Endometrial microvascular endothelial cells (primary cell): ENCODE results near the gene TMEM250. TPM values are rescaled to one million over a fixed set of nuclear protein-coding genes. Genes with fewer than 3 reads are reported as not detected.

Experiments used
- in situ Hi-C: cut with HindIII; loops from 2 replicates; pipeline ENCODE4 v1.10.0; 2017; ENCODE audit warnings: low sequenced_read_pairs, low pct_unique_long_range_greater_than_20kb; ENCODE audit errors: inconsistent ontology term
- total RNA-seq: library from RNA; depleted of rRNA; stranded (reverse); fragments of >200 nt; gene quantifications from one replicate; pipeline ENCODE4 v1.2.3, GENCODE V29; 2015; ENCODE audit errors: inconsistent ontology term

TMEM250 gene
- total RNA-seq, 1 donor from 2014 or later, result 49.3 TPM

GRCh38 chr9:136116360-136117098 is 2.1 kb downstream of the TMEM250 start:
- in situ Hi-C loops, result no loop called here

DNA sequence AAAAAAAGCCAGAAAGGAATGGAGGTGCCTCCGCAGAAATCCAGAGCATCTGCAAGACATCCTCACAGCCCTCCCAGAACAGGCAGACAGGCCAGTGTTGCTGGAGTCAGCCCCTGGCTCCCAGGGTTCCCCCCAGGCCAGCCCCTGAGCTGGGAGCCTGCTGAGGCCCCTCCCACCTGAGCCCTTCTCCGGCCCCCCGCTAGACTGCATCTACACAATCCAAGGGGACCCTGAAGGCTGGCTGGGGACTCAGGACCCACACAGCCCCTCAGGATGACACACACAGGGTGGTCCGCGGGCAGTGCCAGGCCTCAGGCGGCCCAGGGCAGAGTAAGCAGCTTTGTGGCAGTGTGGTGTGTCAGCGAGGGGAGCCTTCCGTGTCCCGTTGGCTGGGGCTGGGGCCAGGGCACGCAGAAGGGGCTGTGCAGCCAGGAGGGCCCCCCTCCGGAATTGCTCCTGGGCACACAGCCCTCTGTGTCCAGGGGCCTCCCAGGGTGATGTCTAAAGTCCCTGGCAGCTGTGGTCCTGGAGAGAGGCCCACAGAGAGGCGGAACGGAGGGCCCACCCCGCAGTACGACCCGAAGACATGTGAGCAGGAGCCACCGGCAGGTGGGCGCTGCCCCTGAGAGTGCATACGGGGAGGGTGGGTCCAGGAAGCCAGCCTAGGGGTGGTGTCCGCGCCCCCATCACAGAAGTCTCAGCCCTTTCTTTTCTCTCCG is 2.9 kb downstream of the TMEM250 start:
- in situ Hi-C loops, result no loop called here

DNA sequence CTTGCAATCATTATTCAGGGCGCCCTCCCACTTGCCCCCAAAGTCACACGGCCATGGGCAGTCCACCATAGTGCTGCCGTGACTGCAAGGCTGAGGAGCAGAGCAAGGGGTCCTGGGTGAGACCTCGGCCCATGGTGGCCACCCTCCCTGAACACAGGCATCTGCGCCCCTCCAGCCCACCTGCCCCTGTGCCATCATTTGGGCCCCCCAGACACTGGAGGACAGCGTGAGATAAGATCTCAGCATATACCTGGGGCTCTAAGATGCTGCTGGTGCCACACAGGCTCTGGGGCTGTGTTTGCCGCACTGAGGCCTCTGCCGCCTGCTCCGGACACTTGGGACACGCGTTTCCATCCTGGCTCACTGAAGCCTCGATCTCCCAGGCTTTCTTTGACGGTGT is 3.5 kb downstream of the TMEM250 start:
- in situ Hi-C loops, result no loop called here

- in situ Hi-C loops, result no loop called here
Observed at GRCh38 chr9:136114610-136115009, 4.1 kb downstream of the TMEM250 start.

DNA sequence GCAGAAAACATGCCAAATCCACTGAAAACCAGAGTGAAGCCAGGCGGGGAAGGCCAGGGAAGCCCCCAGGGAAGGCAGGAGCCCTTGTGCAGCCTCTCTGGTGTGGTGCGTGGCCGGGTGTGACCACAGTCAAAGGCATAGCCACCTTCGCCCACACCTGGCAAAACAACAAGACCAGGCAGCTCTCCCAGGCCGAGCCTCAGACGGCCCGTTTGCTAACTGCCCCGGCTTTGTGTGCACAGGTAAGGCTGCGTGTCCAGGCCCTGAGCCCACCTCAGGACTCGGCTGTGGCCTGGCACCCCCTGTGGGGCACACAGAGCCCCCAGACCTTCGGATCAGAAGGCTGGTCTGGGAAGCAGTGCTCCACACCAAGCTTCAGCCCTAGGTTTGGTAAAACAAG is 6.1 kb downstream of the TMEM250 start:
- in situ Hi-C loops, result no loop called here

DNA sequence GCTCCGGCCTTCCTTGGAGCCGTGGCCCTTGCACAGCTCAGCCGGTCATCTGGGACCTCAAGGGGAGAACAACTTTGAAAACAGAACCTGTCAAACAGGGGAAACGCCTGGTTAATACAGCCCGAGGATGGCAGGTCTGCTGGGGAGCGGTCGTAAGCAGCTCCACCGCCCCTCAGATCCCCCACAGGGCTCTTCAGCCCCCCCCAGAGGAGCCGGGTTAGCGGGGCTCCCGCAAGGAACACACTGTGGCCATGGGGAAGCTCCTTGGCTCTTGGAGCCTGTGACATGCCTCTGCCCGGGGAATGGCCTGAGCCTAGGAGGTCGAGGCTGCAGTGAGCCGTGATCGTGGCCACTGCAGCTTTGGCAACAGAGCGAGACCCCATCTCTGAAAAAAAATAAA is 6.8 kb downstream of the TMEM250 start:
- in situ Hi-C loops, result no loop called here

GRCh38 chr9:136111190-136111589 is 7.5 kb downstream of the TMEM250 start:
- in situ Hi-C loops, result no loop called here

DNA sequence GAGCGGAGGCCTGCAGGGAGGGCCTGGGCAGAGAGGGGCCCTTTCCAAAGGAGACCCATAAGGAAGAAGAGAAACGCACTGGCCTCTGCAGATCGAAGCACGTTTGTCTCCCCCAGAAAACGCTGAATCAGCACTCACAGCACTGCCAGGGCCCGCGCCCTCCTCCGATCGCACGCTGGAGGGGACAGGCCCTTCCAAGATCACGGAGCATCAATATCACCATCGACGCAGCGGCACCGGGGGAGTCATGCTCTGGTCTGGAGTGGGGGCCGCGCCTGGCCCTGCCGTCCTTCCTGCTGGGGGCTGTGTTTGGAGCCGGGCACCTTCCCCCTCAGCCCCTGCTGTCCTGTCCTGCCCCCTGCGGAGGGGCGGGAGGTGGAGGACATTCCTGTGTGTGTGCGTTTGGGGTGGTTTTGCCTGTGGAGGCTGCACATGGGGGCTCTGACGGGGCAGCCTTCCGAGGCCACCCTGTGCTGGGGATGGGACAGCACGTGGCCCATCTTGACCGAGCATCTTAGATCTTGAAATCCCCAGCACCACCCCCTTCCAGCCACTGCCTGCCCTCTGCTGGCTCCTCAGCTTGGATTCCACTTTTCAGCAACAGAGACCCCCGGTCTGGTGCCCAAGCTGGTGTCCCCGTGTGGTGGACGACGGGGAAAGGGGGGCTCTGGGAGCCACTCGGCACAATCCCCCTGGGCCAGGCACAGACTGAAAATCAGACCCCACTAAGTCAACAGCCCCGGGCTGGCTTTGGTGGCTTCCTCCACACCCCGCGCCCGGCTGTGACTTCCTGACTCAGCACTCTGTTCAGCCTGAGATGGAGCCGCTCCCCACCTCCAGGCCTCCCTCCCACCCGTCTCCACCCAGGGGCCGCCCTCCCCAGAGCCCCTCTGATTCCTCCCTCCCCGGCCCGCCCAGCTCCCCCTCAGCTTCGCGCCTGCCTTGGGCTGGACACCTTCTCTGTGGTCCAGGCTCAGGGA is 8.3 kb downstream of the TMEM250 start:
- in situ Hi-C loops, result no loop called here

- in situ Hi-C loops, result no loop called here
Observed at GRCh38 chr9:136109351-136110081, 9.2 kb downstream of the TMEM250 start.

GRCh38 chr9:136108648-136109266 is 9.9 kb downstream of the TMEM250 start:
- in situ Hi-C loops, result no loop called here

GRCh38 chr9:136107953-136108647 is 10.6 kb downstream of the TMEM250 start:
- in situ Hi-C loops, result no loop called here

- in situ Hi-C loops, result no loop called here
Observed at GRCh38 chr9:136107155-136107952, 11.3 kb downstream of the TMEM250 start.

DNA sequence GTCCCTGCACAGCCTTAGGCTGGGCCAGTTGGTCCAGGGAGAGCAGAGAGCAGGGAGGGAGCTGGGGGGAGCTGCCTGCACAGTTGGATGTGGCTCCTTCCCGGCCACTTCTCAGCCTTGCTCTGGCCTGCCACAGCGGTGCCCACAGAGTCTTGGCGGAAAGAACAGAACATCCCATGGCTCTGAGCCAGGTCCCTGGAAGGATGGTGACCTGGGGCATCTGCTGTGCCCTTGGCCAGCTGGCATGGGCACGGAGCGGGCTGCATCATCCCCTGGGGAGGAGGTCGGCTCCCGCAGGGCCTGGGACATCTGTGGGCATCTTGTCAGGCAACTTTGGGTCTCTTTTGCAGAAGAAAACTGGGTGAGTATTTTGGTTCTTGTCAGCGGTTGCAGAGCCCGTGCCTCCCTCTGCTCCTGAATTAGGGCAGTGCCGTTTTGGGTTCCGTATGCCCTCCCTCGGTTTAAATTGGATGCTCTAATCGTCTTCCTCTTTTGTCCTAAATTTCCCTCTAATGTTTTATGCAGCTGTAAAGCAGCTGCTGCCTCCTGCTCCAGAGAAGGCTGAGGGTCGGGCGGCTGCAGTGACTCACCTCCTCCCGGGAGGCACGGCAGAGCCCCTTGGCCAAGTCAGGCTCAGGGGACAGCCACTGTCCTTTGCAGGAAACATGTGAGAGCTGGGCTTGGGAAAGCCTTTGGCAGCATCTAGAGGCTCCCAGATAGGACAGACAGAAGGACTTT is 13.1 kb downstream of the TMEM250 start:
- in situ Hi-C loops, result no loop called here

- in situ Hi-C loops, result no loop called here
Observed at GRCh38 chr9:136104916-136105315, 13.8 kb downstream of the TMEM250 start.

GRCh38 chr9:136104488-136104800 is 14.2 kb downstream of the TMEM250 start:
- in situ Hi-C loops, result no loop called here

- in situ Hi-C loops, result no loop called here
Observed at GRCh38 chr9:136103651-136104487, 14.8 kb downstream of the TMEM250 start.
